ENCODE data around the gene HTATIP2. TPM values are rescaled to one million over a fixed set of nuclear protein-coding genes. Genes with fewer than 3 reads are reported as not detected.

The HTATIP2 gene
- polyA plus RNA-seq, 1 donor (not counting 4 experiments of a cell fraction or from before 2014, with no cell fraction given): 45.1 TPM

- Histone ChIP-seq H3K27me3 (ENCODE audit: control insufficient read depth, extremely low read depth, insufficient read depth, low read length) (no peaks in the 10 kb centered on the region), H4K20me1 (ENCODE audit: control insufficient read depth, extremely low read depth, insufficient read depth, low read length) (no peaks in the 10 kb centered on the region), H3K27ac (ENCODE audit: control insufficient read depth, insufficient read depth, low read length) (no peak overlapping the region), H3K4me1 (ENCODE audit: control insufficient read depth, extremely low read depth, insufficient read depth, low read length) (peaks cover 6% of the 10 kb centered on the region), H2AFZ (ENCODE audit: control insufficient read depth, low read length) (no peak overlapping the region), H3K9me3 (ENCODE audit: control insufficient read depth, low read depth, low read length) (no peaks in the 10 kb centered on the region), H3K36me3 (ENCODE audit: control insufficient read depth in 2 of 2, extremely low read depth in 1 of 2, insufficient read depth in 2 of 2, low read length in 2 of 2) (no peaks in the 10 kb centered on the region), H3K9ac (ENCODE audit: control insufficient read depth, extremely low read depth, insufficient read depth, low read length) (no peak overlapping the region), H3K79me2 (ENCODE audit: control insufficient read depth, insufficient read depth, low read length) (no peaks in the 10 kb centered on the region), H3K9me1 (ENCODE audit: control insufficient read depth, extremely low read depth, insufficient read depth, low read length) (no peaks in the 10 kb centered on the region), H3K4me2 (ENCODE audit: control insufficient read depth, extremely low read depth, insufficient read depth, low read depth, low read length) (no peak overlapping the region), H3K4me3 (ENCODE audit: control insufficient read depth in 2 of 3, extremely low read depth in 1 of 3, insufficient read depth in 2 of 3, low read depth in 1 of 3, low read length in 3 of 3) (no peak overlapping the region)
- TF ChIP-seq CTCF (optimal IDR thresholded peaks at IDR 0.05 in 1 of 3, IDR thresholded peaks at IDR 0.05 in 1 of 3, conservative IDR thresholded peaks at IDR 0.05 in 1 of 3; ENCODE audit: extremely low read depth in 1 of 3, insufficient read depth in 2 of 3, low read length in 3 of 3) (no peak), EZH2 (IDR thresholded peaks at IDR 0.05; ENCODE audit: low read length) (no peak)
- dilution Hi-C loops (cut with MboI; ENCODE audit: extremely low pct_ligation_motif_present, low sequenced_read_pairs): no loop called here
- DNase-seq (ENCODE audit: low read depth, low spot score) (no peak), FAIRE-seq (no peak)
Observed at GRCh38 chr11:20351751-20352262, 11.7 kb upstream of the HTATIP2 start.

DNA sequence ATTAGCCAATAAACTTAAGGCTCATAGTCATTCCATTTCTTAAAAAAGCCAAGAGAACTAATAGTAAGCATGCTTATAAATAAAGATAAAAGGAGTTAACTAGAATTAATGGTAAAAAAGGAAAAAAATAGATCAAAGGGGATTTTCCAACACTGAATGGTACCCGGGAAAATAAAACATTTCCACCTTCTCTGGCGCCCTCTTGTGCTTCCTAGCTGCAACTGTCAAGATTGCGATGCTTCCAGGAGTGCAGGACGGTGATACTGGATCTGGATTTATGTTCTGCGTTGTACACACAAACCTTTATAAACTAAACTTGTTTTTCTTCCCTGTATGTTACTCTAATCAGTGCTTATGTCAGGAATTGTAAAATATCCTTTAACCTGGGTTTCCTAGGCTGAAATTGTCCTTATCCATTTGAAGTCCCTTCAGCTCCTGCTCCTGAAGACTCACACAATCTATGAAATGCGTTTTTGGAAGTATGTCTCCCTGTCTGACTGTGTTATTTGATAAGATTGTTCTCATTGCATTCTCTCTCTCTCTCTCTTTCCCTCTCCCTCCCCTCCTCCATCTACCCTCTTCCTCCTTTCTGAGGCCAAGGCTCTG is 9.6 kb upstream of the HTATIP2 start:
- FAIRE-seq (peak; percentile 85), DNase-seq (ENCODE audit: low read depth, low spot score) (no peak)
- H3K9me3 ChIP-seq (ENCODE audit: control insufficient read depth, low read depth, low read length): no peaks in the 10 kb centered on the region
- no peak overlapping the region for H3K27ac ChIP-seq (ENCODE audit: control insufficient read depth, insufficient read depth, low read length)
- TF ChIP-seq CTCF (optimal IDR thresholded peaks at IDR 0.05 in 1 of 3, IDR thresholded peaks at IDR 0.05 in 1 of 3, conservative IDR thresholded peaks at IDR 0.05 in 1 of 3; ENCODE audit: extremely low read depth in 1 of 3, insufficient read depth in 2 of 3, low read length in 3 of 3) (peak; percentile 78 to 89 (median 87)), EZH2 (IDR thresholded peaks at IDR 0.05; ENCODE audit: low read length) (no peak)
- H4K20me1 ChIP-seq (ENCODE audit: control insufficient read depth, extremely low read depth, insufficient read depth, low read length): no peaks in the 10 kb centered on the region
- no peaks in the 10 kb centered on the region for H3K36me3 ChIP-seq (ENCODE audit: control insufficient read depth in 2 of 2, extremely low read depth in 1 of 2, insufficient read depth in 2 of 2, low read length in 2 of 2)
- no peaks in the 10 kb centered on the region for H3K9me1 ChIP-seq (ENCODE audit: control insufficient read depth, extremely low read depth, insufficient read depth, low read length)
- H3K9ac ChIP-seq (ENCODE audit: control insufficient read depth, extremely low read depth, insufficient read depth, low read length): no peak overlapping the region
- H3K27me3 ChIP-seq (ENCODE audit: control insufficient read depth, extremely low read depth, insufficient read depth, low read length): no peaks in the 10 kb centered on the region
- peak overlapping the region; percentile 0 for H2AFZ ChIP-seq (ENCODE audit: control insufficient read depth, low read length)
- no peak overlapping the region for H3K4me2 ChIP-seq (ENCODE audit: control insufficient read depth, extremely low read depth, insufficient read depth, low read depth, low read length)
- H3K4me1 ChIP-seq (ENCODE audit: control insufficient read depth, extremely low read depth, insufficient read depth, low read length): peaks cover 18% of the 10 kb centered on the region
- no peak overlapping the region for H3K4me3 ChIP-seq (ENCODE audit: control insufficient read depth in 2 of 3, extremely low read depth in 1 of 3, insufficient read depth in 2 of 3, low read depth in 1 of 3, low read length in 3 of 3)
- no peaks in the 10 kb centered on the region for H3K79me2 ChIP-seq (ENCODE audit: control insufficient read depth, insufficient read depth, low read length)
- dilution Hi-C loops (cut with MboI; ENCODE audit: extremely low pct_ligation_motif_present, low sequenced_read_pairs): no loop called here
